Measurements from ENCODE around the gene MOB2.

DNA sequence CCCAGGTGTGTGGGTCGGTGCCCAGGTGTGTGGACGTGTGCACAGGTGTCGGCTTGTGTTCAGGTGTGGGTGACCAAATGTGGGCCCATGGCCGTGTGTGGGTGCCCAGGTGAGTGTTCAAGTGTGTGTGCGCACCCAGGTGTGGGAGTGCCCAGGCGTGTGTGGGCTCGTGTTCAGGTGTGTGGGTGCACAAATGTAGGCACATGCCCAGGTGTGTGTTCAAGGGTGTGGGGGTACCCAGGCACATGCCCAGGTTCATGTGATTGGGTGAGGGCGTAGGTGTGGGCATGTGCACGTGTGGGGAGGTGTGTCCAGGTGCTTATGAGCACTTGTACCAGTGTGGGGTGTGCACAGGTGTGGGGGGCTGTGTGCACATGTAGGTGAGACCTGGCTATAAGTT lies 42.8 kb downstream of the MOB2 start:
- TF ChIP-seq POLR2A (IDR thresholded peaks at IDR 0.05) (no peak), EP300 (IDR thresholded peaks at IDR 0.05) (no peak)
- TF ChIP-seq, protein P1, sequence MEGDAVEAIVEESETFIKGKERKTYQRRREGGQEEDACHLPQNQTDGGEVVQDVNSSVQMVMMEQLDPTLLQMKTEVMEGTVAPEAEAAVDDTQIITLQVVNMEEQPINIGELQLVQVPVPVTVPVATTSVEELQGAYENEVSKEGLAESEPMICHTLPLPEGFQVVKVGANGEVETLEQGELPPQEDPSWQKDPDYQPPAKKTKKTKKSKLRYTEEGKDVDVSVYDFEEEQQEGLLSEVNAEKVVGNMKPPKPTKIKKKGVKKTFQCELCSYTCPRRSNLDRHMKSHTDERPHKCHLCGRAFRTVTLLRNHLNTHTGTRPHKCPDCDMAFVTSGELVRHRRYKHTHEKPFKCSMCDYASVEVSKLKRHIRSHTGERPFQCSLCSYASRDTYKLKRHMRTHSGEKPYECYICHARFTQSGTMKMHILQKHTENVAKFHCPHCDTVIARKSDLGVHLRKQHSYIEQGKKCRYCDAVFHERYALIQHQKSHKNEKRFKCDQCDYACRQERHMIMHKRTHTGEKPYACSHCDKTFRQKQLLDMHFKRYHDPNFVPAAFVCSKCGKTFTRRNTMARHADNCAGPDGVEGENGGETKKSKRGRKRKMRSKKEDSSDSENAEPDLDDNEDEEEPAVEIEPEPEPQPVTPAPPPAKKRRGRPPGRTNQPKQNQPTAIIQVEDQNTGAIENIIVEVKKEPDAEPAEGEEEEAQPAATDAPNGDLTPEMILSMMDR (IDR thresholded peaks at IDR 0.05), result no peak

Measured in suprapubic skin (tissue), 3 donors.